Fibroblast of mammary gland (primary cell): ENCODE results near the gene XPOT.

Experiments used
- DNase-seq: peaks from one replicate; pipeline ENCODE4 v3.0.0-alpha.2; 2010; ENCODE audit warnings: low read depth
- H3K4me3 ChIP-seq: 2 replicates; pipeline ENCODE4 v1.5.1; 2011; ENCODE audit warnings: low read depth, mild to moderate bottlenecking, low read length, moderate library complexity; ENCODE audit not compliant: control insufficient read depth
- CTCF ChIP-seq: conservative IDR thresholded peaks from 2 replicates; pipeline ENCODE4 v1.5.1; 2011; ENCODE audit warnings: low read depth, low read length, inconsistent platforms; ENCODE audit not compliant: control insufficient read depth, insufficient read depth

The XPOT gene

DNA sequence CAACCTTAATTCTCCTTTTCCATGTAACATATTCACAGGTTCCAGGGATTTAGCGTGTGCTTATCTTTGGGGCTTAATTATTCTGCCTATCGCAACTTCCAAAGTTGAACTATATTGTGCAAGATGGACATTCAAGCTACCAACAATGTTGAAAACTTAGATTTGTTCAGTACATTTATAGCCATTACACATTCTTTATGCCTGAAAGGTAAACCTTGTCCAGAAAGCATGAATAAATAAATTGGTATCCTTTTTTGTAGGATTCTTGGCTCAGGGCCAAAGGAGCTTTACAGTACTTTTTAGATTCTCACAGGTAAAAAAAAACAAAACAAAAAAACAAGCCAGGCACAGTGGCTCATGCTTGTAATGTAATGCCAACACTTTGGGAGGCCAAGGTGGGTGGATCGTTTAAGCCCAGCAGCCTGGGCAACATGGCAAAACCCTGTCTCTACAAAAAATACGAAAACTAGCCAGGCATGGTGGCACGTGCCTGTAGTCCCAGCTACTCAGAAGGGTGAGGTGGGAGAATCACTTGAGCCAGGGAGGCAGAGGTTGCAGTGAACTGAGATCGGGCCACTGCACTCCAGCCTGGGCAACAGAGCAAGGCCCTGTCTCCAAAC lies 16.9 kb upstream of the XPOT start:
- H3K4me3 ChIP-seq, result no peak overlapping the region
- TF ChIP-seq CTCF, result no peak
- no peak for DNase-seq

DNA sequence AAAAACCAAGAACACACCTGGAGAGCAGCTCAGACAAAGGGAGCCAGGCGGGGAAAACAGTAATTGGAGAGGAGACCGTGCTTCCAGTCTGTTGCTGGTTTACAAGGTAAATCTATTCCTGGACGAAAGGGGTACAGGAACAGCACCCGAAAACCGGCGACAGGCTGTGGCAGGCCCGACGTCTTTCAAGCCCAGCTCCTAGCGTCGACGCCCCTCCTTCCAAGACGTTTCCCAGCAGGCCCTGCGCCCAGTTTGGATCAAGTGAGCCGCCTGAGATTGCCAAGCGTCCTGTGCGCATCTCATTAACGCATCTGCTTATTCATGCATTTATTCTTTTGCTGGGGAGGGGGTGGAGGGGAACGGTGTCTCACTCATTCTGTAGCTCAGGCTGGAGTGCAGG lies 15.0 kb upstream of the XPOT start:
- TF ChIP-seq CTCF, result no peak
- no peak overlapping the region for H3K4me3 ChIP-seq
- DNase-seq, result no peak

DNA sequence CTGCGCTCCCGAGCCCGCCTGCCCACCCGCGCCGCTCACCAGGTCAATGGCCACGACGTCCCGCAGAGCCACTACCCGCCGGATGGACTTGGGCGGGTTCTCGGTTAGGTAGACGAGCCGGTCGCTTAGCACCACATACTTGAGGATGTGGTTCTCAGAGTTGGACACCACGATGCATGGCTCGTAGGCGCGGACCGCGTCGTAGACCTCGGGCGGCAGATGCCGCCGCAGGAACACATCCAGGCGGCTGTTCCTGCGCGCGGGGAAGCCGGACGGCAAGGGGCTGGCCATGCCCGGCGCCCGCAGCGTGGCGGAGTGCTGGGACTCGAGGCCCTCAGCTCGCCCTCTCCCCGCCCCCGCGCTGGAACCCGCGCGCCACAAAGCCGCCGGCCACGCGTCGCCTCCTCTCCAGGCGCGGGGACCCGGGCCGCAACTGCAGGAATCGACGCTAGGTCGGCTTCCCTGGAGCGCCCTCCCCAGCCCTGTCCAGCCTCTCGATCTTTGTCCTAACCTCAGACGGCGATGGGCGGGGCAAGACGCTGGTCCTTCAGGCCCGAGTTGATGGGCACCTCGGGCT lies 13.8 kb upstream of the XPOT start, which contains the start of gene C12orf56:
Gene C12orf56 (minus strand): TSS at position 484 of the 577 bp plus-strand sequence. CDS start 193 bp downstream, at position 291.
- DNase-seq, result peak; percentile 26
- peak within 1 kb of the TSS; percentile 38 for H3K4me3 ChIP-seq

GRCh38 chr12:64392221-64392620 lies 12.0 kb upstream of the XPOT start:
- H3K4me3 ChIP-seq, result no peak overlapping the region
- TF ChIP-seq CTCF, result peak; percentile 42
- peak; percentile 71 for DNase-seq

More for the DNA sequence above, 13.8 kb upstream of the XPOT start, which contains the start of gene C12orf56:
- TF ChIP-seq CTCF, result no peak

DNA sequence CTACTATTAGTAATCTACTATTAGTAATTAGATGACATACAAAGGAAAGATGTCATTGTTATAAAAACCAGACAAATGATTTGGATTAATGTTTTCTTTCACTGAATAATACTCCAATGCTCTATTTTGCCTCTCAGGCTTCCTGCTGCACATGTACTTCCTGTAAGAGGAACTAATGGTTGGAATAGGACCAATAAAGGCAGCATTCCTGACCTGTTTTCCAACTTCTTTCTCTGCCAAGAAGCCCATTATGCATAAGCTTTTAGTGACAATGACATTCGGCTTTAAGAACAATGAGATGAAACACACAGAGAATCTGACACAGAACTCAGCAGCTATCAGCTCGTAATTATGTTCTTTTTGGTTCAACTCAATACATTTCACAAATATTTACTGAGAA lies 8.5 kb upstream of the XPOT start:
- no peak for TF ChIP-seq CTCF

DNA sequence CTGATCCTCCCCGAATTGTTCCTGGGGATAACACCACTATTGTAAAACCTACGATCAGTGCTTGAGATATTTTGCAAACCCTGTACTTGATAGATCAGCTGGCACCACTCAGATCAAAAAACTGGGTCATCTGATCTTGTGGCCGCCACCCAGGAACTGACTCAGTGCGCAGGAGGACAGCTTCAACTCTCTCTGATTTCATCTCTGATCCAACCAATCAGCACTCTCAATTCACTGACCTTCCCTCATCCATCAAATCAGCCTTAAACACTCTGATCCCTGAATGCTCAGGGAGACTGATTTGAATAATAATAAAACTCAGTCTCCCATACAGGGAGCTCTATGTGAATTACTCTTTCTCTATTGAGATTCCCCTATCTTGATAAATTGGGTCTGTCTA lies 4.2 kb upstream of the XPOT start:
- DNase-seq, result peak; percentile 88
- no peak overlapping the region for H3K4me3 ChIP-seq
- TF ChIP-seq CTCF, result no peak

More for the DNA sequence above, 8.5 kb upstream of the XPOT start:
- H3K4me3 ChIP-seq, result no peak overlapping the region
- no peak for DNase-seq
